Transverse colon (tissue), 4 donors: ENCODE data around the gene ZFP42.

Source experiments
- POLR2A ChIP-seq: fragments of 450-650 bp; IDR thresholded peaks from one replicate; pipeline ENCODE4 v1.6.1; 2016; ENCODE audit warnings: antibody characterized with exemption, mild to moderate bottlenecking, moderate library complexity
- POLR2AphosphoS5 ChIP-seq, 3 donors: sonication (generic); formaldehyde crosslinking; IDR thresholded peaks; one replicate each; pipeline ENCODE4 v1.6.1; 2016; ENCODE audit warnings: antibody characterized with exemption in 3 of 3
- TF ChIP-seq, protein P1 (sequence below), 5 experiments: fragments of 200-600 bp in 3 of 5; fragments of 450-650 bp in 2 of 5; sonication (generic) in 3 of 5; IDR thresholded peaks; 1 replicate in 2 of 5; 2 replicates in 3 of 5; pipeline ENCODE4 v1.5.1; 2016 to 2017; ENCODE audit warnings: antibody characterized with exemption in 5 of 5, inconsistent platforms in 3 of 5, mild to moderate bottlenecking in 2 of 5, moderate library complexity in 1 of 5

DNA sequence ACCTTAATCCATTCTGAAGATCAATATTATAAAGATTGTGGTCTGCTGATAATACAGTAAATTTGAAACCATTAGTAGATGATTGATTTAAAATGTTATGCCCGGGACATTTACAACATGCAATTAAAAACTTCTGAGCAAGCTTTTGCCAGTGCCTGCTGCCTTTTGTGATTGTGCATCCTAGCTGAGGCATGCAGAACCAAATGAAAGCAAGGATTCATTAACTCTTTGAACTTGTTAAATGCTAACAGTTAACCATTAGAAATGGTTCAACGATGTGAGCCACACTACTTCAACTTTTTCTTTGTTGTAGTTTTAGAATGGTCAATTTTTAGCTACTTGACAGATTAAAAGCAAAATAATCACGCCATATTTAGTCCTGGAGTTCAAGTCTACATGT lies 51.1 kb downstream of the ZFP42 start:
- TF ChIP-seq, protein P1, sequence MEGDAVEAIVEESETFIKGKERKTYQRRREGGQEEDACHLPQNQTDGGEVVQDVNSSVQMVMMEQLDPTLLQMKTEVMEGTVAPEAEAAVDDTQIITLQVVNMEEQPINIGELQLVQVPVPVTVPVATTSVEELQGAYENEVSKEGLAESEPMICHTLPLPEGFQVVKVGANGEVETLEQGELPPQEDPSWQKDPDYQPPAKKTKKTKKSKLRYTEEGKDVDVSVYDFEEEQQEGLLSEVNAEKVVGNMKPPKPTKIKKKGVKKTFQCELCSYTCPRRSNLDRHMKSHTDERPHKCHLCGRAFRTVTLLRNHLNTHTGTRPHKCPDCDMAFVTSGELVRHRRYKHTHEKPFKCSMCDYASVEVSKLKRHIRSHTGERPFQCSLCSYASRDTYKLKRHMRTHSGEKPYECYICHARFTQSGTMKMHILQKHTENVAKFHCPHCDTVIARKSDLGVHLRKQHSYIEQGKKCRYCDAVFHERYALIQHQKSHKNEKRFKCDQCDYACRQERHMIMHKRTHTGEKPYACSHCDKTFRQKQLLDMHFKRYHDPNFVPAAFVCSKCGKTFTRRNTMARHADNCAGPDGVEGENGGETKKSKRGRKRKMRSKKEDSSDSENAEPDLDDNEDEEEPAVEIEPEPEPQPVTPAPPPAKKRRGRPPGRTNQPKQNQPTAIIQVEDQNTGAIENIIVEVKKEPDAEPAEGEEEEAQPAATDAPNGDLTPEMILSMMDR (IDR thresholded peaks at IDR 0.05) = no peak
- no peak for TF ChIP-seq POLR2A
- TF ChIP-seq POLR2AphosphoS5 (IDR thresholded peaks at IDR 0.05) = no peak
